GM18907 (cell line): ENCODE measurements around the gene CREG1.
"Not testable (repeated sequence)": the region's sequence is repeated elsewhere in the genome, so short reads cannot be mapped to it uniquely, and the experiment has no call there.

Source experiments
- ATAC-seq: cut with Tn5 transposase; IDR thresholded peaks from one replicate; pipeline ENCODE4 v1.9.1; 2021; ENCODE audit warnings: mild to moderate bottlenecking, moderate library complexity; ENCODE audit not compliant: unreplicated experiment

The CREG1 gene

GRCh38 chr1:167564612-167565270 lies 11.2 kb upstream of the CREG1 start:
- ATAC-seq, result no peak

GRCh38 chr1:167563579-167564246 lies 10.2 kb upstream of the CREG1 start:
- no peak for ATAC-seq

DNA sequence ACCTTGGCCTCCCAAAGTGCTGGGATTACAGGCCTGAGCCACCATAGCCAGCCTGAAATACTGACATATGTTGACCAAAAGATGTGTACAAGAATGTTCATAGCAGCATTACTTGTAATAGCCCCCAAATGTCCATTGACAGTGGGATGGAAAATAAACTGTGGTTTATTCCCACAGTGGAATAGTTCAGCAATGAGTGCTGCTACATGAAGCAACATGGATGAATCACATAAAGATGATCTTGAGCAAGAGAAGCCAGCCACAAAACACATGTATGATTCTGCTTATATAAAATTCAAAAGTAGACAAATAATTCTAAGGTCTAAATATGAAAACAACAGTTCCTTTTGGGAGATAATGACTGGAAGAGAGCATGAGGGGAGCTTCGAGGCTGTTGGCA lies 9.1 kb upstream of the CREG1 start:
- ATAC-seq, result no peak

GRCh38 chr1:167561753-167562152 lies 8.2 kb upstream of the CREG1 start:
- ATAC-seq, result no peak

GRCh38 chr1:167555971-167556714 lies 2.6 kb upstream of the CREG1 start:
- ATAC-seq, result no peak

- not testable (repeated sequence) for ATAC-seq
Measured at GRCh38 chr1:167555072-167555471, 1.5 kb upstream of the CREG1 start.

GRCh38 chr1:167554028-167554779 lies 642 bp upstream of the CREG1 start:
- peak; percentile 24 for ATAC-seq

DNA sequence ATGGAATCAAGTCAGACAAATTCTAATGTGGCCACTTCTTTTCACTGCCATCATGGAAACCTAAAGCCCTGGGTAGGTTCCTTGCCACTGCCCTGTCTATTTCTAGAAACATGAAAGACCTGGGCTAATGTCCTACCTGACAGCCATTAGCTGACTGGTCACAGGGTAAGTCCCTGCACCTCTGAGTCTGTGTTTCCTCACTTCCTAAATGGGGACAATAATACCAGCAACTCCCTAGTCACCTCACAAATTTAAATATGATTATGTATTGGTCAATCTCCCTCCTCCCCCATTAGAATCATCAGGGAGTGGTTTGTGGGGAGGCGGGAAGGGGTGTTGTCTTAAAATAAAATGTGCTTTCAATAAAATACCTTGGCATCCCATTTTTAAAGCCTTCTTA lies 2.2 kb downstream of the CREG1 start:
- no peak for ATAC-seq

GRCh38 chr1:167548059-167548932 lies 5.3 kb downstream of the CREG1 start:
- ATAC-seq, result no peak

- ATAC-seq, result no peak
Measured at GRCh38 chr1:167546935-167547334, 6.6 kb downstream of the CREG1 start.

- no peak for ATAC-seq
Measured at GRCh38 chr1:167545349-167545748, 8.2 kb downstream of the CREG1 start.

GRCh38 chr1:167544447-167545093 lies 9.0 kb downstream of the CREG1 start:
- no peak for ATAC-seq

GRCh38 chr1:167543199-167543990 lies 10.2 kb downstream of the CREG1 start:
- no peak for ATAC-seq

GRCh38 chr1:167542109-167543032 lies 11.2 kb downstream of the CREG1 start:
- no peak for ATAC-seq

DNA sequence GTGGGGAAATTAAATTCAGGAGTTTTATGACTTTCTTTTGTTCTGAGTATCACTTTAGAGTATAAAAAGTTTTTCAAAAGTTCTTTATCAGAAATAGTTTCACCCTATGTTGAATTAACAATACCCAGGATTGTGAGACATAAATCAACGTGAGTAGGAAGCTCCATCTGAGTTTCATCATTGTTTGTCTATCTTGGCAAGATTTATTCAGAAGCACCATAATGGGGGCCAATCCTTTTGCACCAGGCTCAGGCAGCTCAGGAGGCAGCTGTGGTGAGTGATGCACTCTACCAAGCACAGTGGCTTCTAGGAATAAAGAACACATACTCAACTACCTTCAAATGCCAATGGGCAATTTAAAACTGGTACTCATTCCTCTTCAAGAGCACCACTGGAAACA lies 12.0 kb downstream of the CREG1 start:
- ATAC-seq, result no peak

DNA sequence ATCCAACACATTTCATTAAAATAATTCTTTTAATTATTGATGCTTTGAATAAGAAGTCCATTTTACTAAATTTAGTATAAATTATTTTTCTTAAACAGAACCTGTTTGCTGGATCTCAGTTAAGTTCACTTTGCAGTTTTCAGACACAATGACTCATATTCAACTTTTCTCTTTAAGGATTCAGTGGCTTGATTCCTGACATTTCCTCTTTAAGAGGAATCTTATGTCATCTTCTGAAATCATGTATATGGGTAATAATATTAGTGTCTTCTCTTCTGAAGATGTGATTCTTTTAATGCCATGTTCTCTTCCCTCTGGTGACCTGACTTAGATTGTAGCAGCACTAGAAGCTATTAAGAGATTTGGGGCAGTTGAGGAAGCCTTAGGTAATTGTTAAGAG lies 12.6 kb downstream of the CREG1 start:
- ATAC-seq, result no peak

DNA sequence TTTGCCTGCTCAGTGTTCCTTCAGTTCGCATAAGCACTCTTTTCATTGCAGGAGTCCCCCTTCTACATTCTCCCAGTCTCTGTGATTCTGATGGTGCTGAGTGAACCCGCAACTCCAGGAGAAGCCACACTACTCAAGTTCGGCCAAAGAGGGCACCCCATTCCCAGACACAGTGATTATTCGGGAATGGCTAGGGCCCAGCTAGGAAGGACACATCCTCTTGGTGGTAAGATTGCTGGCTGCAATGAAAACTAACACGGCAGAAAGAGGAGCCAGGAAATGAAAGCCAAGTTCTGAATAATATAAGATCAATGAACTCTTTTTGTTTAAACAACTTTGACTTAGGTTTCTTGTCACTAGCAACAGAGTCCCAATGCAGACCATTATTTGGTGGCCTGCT lies 14.9 kb downstream of the CREG1 start:
- ATAC-seq, result no peak

DNA sequence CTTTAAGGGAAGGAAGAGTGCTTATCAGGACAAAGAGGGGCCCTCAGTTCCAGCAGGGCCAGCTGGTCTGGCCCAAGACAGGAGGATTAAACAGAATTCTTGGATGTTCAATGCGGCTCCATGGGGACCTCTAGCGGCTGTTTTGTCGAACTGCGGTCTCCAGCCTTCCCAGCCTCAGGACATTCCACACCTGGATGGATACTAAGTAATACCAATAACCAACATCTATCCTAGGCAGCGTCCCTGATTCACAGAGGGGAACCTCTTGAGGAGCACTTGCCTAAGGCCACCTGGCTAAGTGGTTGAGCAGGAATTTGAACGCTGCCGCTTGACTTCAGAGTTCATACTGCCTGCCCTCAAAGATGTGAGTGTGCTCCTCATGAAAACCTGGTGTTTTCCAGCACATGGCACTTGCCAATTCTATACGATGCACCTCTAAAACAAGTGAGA lies 19.7 kb downstream of the CREG1 start:
- ATAC-seq, result no peak
